Measurements from ENCODE around the gene SAP30L.

SAP30L gene

GRCh38 chr5:154422298-154422697 is 23.5 kb upstream of the SAP30L start:
- no peak for DNase-seq

- no peak for DNase-seq
Measured at GRCh38 chr5:154428208-154428607, 17.6 kb upstream of the SAP30L start.

DNA sequence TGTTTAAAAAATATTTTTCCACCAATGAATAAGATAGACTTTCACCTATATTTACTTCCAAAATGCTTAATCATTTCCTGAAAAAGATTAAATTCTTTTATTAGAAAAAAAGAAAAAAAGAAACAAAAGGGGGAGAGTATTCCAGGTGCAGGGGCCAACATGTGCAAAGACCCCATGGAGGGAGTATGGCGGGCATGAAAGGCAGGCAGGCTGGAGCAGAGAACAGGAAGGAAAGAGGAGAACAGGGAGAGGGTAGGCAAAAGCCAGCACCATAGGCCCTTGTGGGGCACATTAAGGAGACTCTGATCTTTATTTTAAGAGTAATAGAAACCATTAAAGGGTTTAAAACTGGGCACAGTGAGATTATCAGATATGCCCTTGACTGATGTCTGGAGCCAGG is 16.5 kb upstream of the SAP30L start:
- no peak for DNase-seq

DNA sequence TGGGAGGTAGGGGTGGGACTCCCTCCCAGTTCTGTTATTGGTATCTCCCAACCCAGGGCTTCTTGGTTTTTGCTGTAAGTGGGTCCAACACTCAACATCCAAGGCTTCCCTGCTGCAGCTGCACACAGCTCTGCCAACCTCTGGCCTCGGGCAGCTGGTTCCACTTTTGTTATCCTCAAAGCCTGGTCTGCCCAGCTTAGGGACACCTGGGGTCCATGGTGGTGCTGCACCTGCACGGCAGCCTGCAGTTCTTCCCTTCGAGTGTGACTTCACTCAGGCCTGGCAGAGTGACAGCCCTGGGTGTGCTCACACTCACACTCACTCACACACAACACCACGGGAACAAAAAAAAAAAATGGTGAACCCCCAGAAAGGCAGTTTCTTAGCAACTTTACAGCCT is 15.3 kb upstream of the SAP30L start:
- DNase-seq, result no peak

GRCh38 chr5:154430961-154431630 is 14.7 kb upstream of the SAP30L start:
- no peak for DNase-seq

DNA sequence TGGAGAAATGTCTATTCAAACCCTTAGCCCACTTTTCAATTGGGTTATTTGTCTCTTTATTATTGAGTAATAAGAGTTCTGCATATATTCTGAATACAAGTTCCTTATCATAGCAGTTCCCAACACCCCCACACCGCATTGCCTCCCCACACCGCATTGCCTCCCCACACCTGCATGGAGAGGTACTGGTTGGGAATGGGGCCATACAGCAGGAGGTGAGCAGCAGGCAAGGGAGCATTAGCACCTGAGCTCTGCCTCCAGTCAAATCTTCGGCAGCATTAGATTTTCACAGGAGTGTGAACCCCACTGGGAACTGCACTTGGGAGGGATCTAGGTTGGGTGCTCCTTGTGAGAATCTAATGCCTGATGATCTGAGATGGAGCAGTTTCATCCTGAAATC is 10.6 kb upstream of the SAP30L start:
- no peak for DNase-seq

GRCh38 chr5:154437281-154437965 is 8.4 kb upstream of the SAP30L start:
- no peak for DNase-seq

GRCh38 chr5:154440540-154440939 is 5.3 kb upstream of the SAP30L start:
- DNase-seq, result no peak

DNA sequence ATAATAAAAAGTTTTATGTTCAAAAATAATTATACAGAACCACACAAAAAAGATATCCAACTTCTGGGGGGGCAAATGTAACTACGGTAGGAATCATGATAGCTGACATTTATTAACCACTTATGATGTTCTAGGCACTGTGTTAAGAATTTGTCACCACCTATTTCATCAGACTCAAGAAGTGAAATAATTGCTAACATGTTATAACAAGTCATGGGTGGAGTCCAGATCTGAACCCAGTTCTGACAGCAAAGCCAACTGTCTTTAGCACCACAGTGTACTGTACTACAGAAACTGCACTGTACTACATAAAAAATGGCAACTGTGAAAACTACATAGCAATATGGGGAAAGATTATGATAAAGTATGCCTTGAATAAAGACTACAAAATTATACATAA is 3.0 kb upstream of the SAP30L start:
- no peak for DNase-seq

DNA sequence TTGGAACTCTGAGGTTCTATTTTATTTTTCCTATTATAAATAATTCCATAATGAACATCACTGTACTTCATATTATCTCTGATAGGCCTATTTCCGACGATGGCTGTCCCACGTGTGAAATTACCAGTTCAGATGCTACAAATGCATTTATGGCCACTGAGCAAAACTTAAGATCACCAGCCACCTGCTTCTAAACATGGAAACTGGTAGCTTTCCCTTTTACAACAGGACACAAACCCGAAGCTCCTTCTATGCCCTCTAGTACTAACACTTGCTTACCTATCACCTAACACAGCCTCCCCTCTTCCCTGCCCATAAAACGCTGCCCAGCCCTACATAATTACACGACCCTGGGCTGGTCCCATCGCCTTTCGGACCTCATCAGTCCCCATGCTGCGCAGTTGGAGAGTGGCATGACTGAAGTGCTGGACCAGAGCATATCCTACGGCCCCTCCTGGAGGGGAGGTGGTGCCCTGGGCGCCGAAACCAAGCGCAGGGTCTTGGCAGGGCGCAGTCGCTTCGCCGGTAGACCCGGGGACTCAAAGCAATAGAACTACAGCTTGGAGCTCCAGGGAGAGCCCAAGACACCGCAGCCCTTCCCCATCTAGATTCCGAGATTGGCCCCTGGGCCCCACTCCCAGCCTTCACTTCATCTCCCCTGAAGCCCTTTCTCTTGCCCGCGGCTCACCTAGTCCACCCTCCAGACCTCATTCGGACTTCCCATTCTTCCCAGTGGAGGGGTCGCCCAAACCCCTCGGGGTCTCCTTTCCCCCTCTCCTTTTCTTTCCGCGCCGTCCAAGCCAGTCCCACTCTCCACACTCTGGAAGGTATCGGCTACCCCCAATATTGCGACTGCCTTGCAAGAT is 1.0 kb upstream of the SAP30L start:
- no peak for DNase-seq

GRCh38 chr5:154446195-154447088 is 645 bp downstream of the SAP30L start:
- DNase-seq, result no peak

GRCh38 chr5:154447089-154447725 is 1.4 kb downstream of the SAP30L start:
- no peak for DNase-seq

- no peak for DNase-seq
Measured at GRCh38 chr5:154449786-154450185, 4.0 kb downstream of the SAP30L start.

- DNase-seq, result no peak
Measured at GRCh38 chr5:154451957-154452356, 6.2 kb downstream of the SAP30L start.

GRCh38 chr5:154455585-154455984 is 9.8 kb downstream of the SAP30L start:
- no peak for DNase-seq

DNA sequence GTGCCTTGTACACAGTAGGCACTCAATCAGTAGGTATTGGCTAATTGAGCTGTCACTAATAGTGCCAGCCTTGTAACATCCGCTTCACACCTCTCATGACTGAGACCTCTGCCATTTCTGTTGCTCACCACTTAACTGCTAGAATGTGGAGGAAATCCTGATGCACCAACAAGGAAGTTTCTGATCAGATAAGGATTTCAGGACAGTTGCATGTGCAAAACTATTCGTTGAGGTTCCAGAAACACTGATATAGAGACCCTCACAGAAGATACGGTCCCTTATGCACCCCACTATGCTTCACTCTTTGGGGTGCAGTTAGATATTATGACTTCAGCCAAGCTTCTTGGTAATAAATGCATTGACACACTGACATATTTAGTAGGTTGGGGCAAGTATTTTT is 10.7 kb downstream of the SAP30L start:
- DNase-seq, result no peak

DNA sequence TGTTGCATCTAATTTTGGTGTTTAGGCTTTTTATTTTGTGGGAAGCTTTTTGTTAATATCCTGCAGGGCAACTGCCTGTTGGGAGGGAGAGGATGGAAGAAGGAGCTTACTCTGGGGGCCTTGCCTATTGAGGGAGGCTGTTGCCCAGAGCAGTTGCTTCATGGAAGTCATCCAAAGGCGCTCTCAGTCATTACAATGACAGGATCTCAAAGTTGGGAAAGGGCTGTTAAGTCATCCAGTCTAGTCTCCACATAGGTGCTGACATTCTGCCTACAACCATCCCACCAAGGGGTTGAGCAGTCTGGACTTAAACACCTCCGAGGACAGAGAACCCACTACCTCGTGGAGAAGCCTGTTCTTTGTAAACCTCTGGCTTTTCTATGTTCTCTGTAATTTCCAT is 13.2 kb downstream of the SAP30L start:
- DNase-seq, result no peak

- DNase-seq, result no peak
Measured at GRCh38 chr5:154460172-154460571, 14.4 kb downstream of the SAP30L start.

GRCh38 chr5:154461531-154461930 is 15.7 kb downstream of the SAP30L start:
- DNase-seq, result no peak

DNA sequence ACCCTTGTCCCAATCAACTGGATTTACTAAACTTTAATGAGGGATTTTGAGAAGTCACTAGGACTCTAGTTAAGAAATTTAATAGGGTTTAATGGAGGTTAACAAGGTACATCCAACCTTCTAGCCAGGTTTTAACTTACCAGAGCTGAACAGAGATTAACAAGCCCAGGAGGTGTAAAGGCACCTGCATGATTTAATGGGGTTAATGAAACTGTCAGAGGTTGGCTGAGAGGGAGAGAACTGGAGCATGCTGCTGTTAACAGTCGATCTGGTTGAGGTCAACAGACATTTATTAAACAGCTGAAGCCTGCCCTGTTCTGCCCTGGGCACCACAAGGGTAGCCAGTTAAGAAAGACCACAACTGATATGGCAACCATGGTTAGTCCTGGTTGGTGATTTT is 18.6 kb downstream of the SAP30L start:
- no peak for DNase-seq

DNA sequence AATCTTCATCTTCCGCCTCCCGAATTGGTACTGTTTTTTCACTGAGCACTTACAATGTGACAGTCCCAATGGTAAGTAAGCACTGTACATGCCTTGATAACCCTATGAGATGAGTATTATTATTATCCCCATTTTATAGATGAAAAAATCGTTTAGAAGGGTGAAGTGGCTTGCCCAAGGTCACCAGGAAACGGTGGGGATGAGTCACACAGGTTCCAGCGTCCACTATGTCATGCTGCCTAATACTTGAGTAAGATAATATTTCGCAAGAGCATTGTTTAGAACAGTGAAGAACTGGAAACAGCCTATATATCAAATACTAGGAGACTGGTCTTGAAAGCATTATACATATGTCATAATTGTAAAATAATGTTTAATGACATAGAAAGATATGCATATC is 19.4 kb downstream of the SAP30L start:
- no peak for DNase-seq

GRCh38 chr5:154466147-154466546 is 20.4 kb downstream of the SAP30L start:
- no peak for DNase-seq

Data from KG1 (cell line).